Transverse colon (tissue), 4 donors: ENCODE measurements around the gene ESYT3. TPM values are rescaled to one million over a fixed set of nuclear protein-coding genes. Genes with fewer than 3 reads are reported as not detected.

Source experiments
- total RNA-seq, 4 donors: library from RNA; depleted of rRNA; stranded (reverse); fragments of >200 nt; gene quantifications; one replicate each; pipeline ENCODE4 v1.1.0, GENCODE V29; 2016

Gene ESYT3
- total RNA-seq, 4 donors from 2014 or later: 0.60 to 6.0 (median 2.8) TPM

Other genes with a start within 250 kb of the ESYT3 start
- gene ARMC8, start 247.3 kb upstream of the ESYT3 start, total RNA-seq: 10 to 100 TPM; 48.1 to 63.8 (median 60.3) TPM
- gene NME9, start 104.8 kb upstream of the ESYT3 start, total RNA-seq: not detected
- gene MRAS, start 86.0 kb upstream of the ESYT3 start, total RNA-seq: 1 to 10 TPM; 3.0 to 9.6 (median 6.3) TPM
- gene CEP70, start 159.6 kb downstream of the ESYT3 start, total RNA-seq: 10 to 100 TPM in 3 of 4 donors, 1 to 10 TPM in 1; 4.1 to 46.8 (median 22.6) TPM
- 10 to 100 TPM in 1 of 4 donors, 1 to 10 TPM in 3; 4.1 to 19.3 (median 7.0) TPM for gene FAIM, start 174.2 kb downstream of the ESYT3 start, total RNA-seq